Hepatocyte (in vitro differentiated cells): Measurements from ENCODE around the gene RAD9A. TPM values are rescaled to one million over a fixed set of nuclear protein-coding genes. Genes with fewer than 3 reads are reported as not detected.

Source experiments
- DNase-seq: peaks from one replicate; pipeline ENCODE4 v3.0.0-alpha.2; 2016; ENCODE audit warnings: low spot score
- H2AFZ ChIP-seq: fragments of 200-600 bp; sonication (generic); 2 replicates; pipeline ENCODE4 v1.6.0; 2016; ENCODE audit warnings: antibody characterized with exemption, mild to moderate bottlenecking
- H3K27ac ChIP-seq: fragments of 200-600 bp; sonication (generic); 2 replicates; pipeline ENCODE4 v1.5.1; 2016; ENCODE audit warnings: mild to moderate bottlenecking
- H3K27me3 ChIP-seq: fragments of 200-600 bp; sonication (generic); 2 replicates; pipeline ENCODE4 v1.6.1; 2016
- H3K36me3 ChIP-seq: fragments of 200-600 bp; sonication (generic); replicated peaks from 2 replicates; pipeline ENCODE4 v1.5.1; 2016; ENCODE audit warnings: low read depth; ENCODE audit not compliant: insufficient read depth
- H3K4me1 ChIP-seq: fragments of 200-600 bp; sonication (generic); 2 replicates; pipeline ENCODE4 v1.5.1; 2016; ENCODE audit warnings: mild to moderate bottlenecking, moderate library complexity; ENCODE audit not compliant: insufficient read depth
- H3K4me2 ChIP-seq: fragments of 200-600 bp; sonication (generic); 2 replicates; pipeline ENCODE4 v1.6.0; 2016
- H3K4me3 ChIP-seq: fragments of 200-600 bp; sonication (generic); 2 replicates; pipeline ENCODE4 v1.5.1; 2016; ENCODE audit warnings: mild to moderate bottlenecking
- H3K79me2 ChIP-seq: fragments of 200-600 bp; sonication (generic); 2 replicates; pipeline ENCODE4 v1.6.0; 2017; ENCODE audit warnings: mild to moderate bottlenecking
- H3K9me2 ChIP-seq: fragments of 200-600 bp; sonication (generic); replicated peaks from 2 replicates; pipeline ENCODE4 v1.6.0; 2017; ENCODE audit warnings: mild to moderate bottlenecking; ENCODE audit not compliant: insufficient read depth
- H3K9me3 ChIP-seq: fragments of 200-600 bp; sonication (generic); 2 replicates; pipeline ENCODE4 v1.5.1; 2016; ENCODE audit warnings: low read depth, mild to moderate bottlenecking
- H4K20me1 ChIP-seq: fragments of 200-600 bp; sonication (generic); 2 replicates; pipeline ENCODE4 v1.6.0; 2016; ENCODE audit warnings: mild to moderate bottlenecking; ENCODE audit not compliant: insufficient read depth, poor library complexity, severe bottlenecking
- CTCF ChIP-seq: fragments of 200-600 bp; sonication (generic); IDR thresholded peaks from 2 replicates; pipeline ENCODE4 v1.5.1; 2016; ENCODE audit warnings: antibody characterized with exemption, mild to moderate bottlenecking; ENCODE audit not compliant: poor library complexity
- EZH2 ChIP-seq: fragments of 200-600 bp; sonication (generic); IDR thresholded peaks from 2 replicates; pipeline ENCODE4 v1.6.1; 2016; ENCODE audit warnings: antibody characterized with exemption, mild to moderate bottlenecking, borderline replicate concordance
- EZH2phosphoT487 ChIP-seq: fragments of 200-600 bp; sonication (generic); IDR thresholded peaks from one replicate; pipeline ENCODE4 v1.6.1; 2018; ENCODE audit warnings: antibody characterized with exemption, mild to moderate bottlenecking, low read depth, moderate library complexity; ENCODE audit not compliant: unreplicated experiment, severe bottlenecking
- WGBS: methylation state at CpG from one replicate; pipeline ENCODE4 v1.1.6; 2016; ENCODE audit warnings: low lambda C conversion rate; ENCODE audit errors: missing lambda C conversion rate; 5-methylcytosine and 5-hydroxymethylcytosine counted together
- polyA plus RNA-seq: library from polyadenylated mRNA; unstranded; fragments of >200 nt; fragmentation: Nextera tagmentation; extraction: Ambion mirVana; gene quantifications from 2 replicates; pipeline ENCODE4 v1.2.1, GENCODE V29; 2016
- total RNA-seq: library from RNA; depleted of rRNA; stranded (reverse); fragments of >200 nt; gene quantifications from 2 replicates; pipeline ENCODE4 v1.2.3, GENCODE V29; 2014

RAD9A gene
- total and polyA plus RNA-seq, 2 experiments from 2014 or later = 20.2 to 24.0 TPM

DNA sequence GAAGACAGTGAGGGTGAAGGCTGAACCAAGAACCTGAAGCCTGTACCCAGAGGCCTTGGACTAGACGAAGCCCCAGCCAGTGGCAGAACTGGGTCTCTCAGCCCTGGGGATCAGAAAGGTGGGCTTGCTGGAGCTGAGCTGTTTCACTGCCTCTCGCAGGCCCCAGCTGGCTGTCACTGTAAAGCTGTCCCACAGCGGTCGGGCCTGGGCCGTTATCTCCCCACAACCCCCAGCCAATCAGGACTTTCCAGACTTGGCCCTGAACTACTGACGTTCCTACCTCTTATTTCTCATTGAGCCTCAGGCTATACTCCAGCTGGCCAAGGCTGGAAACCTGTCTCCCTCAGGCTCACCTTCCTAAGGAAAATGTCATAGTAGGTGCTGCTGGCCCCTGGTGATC, 5.8 kb downstream of the RAD9A start:
- no peak overlapping the region for H3K27ac ChIP-seq
- no peak overlapping the region for H2AFZ ChIP-seq
- no peaks in the 10 kb centered on the region for H3K9me2 ChIP-seq
- peaks cover 15% of the 10 kb centered on the region for H3K4me1 ChIP-seq
- DNase-seq = no peak
- TF ChIP-seq EZH2phosphoT487 = no peak
- TF ChIP-seq CTCF = no peak
- TF ChIP-seq EZH2 = no peak
- H3K79me2 ChIP-seq = peaks cover 29% of the 10 kb centered on the region
- H3K4me3 ChIP-seq = no peak overlapping the region
- H3K27me3 ChIP-seq = no peaks in the 10 kb centered on the region
- no peaks in the 10 kb centered on the region for H3K36me3 ChIP-seq
- 73% methylated on average over 6 of the region's 6 CpGs for WGBS
- peaks cover 11% of the 10 kb centered on the region for H4K20me1 ChIP-seq
- H3K9me3 ChIP-seq = no peaks in the 10 kb centered on the region
- no peak overlapping the region for H3K4me2 ChIP-seq

GRCh38 chr11:67397986-67398660, 6.3 kb downstream of the RAD9A start:
- Histone ChIP-seq H3K9me3 (no peaks in the 10 kb centered on the region), H3K27me3 (no peaks in the 10 kb centered on the region), H3K4me3 (no peak overlapping the region), H2AFZ (no peak overlapping the region), H4K20me1 (peaks cover 11% of the 10 kb centered on the region), H3K4me2 (no peak overlapping the region), H3K27ac (no peak overlapping the region), H3K79me2 (peaks cover 28% of the 10 kb centered on the region), H3K4me1 (peaks cover 15% of the 10 kb centered on the region), H3K36me3 (no peaks in the 10 kb centered on the region), H3K9me2 (no peaks in the 10 kb centered on the region)
- TF ChIP-seq EZH2 = no peak
- no peak for TF ChIP-seq EZH2phosphoT487
- TF ChIP-seq CTCF = no peak
- no peak for DNase-seq
- WGBS = 92% methylated on average over 24 of the region's 24 CpGs

- Histone ChIP-seq H3K4me2 (no peak overlapping the region), H3K4me3 (no peak overlapping the region), H3K9me3 (no peaks in the 10 kb centered on the region), H2AFZ (no peak overlapping the region), H3K36me3 (no peaks in the 10 kb centered on the region), H3K27me3 (no peaks in the 10 kb centered on the region), H3K9me2 (no peaks in the 10 kb centered on the region), H4K20me1 (peaks cover 11% of the 10 kb centered on the region), H3K79me2 (peaks cover 23% of the 10 kb centered on the region), H3K27ac (no peak overlapping the region), H3K4me1 (peaks cover 15% of the 10 kb centered on the region)
- DNase-seq = no peak
- 94% methylated on average over 31 of the region's 31 CpGs for WGBS
- TF ChIP-seq CTCF = no peak
- TF ChIP-seq EZH2 = no peak
- no peak for TF ChIP-seq EZH2phosphoT487
Measured at GRCh38 chr11:67398661-67399563, 7.1 kb downstream of the RAD9A start.
